GM18505 (cell line): ENCODE data around the gene EXOC6B.

Experiments
- ATAC-seq: cut with Tn5 transposase; IDR thresholded peaks from one replicate; pipeline ENCODE4 v1.9.1; 2021; ENCODE audit not compliant: unreplicated experiment
- POLR2A ChIP-seq: IDR thresholded peaks from 4 replicates; pipeline ENCODE4 v1.6.1; 2011; ENCODE audit warnings: borderline replicate concordance; ENCODE audit not compliant: insufficient read depth, insufficient read length; ENCODE audit errors: extremely low read depth

EXOC6B gene

GRCh38 chr2:72136331-72136730, 689.5 kb downstream of the EXOC6B start:
- no peak for TF ChIP-seq POLR2A
- no peak for ATAC-seq

GRCh38 chr2:72135921-72136320, 689.9 kb downstream of the EXOC6B start:
- no peak for TF ChIP-seq POLR2A
- no peak for ATAC-seq

- ATAC-seq: no peak
- TF ChIP-seq POLR2A: no peak
These were observed 690.6 kb downstream of the EXOC6B start for GRCh38 chr2:72134997-72135800.

- no peak for ATAC-seq
- no peak for TF ChIP-seq POLR2A
These were observed 691.3 kb downstream of the EXOC6B start for GRCh38 chr2:72134408-72134996.

- TF ChIP-seq POLR2A: no peak
- ATAC-seq: no peak
These were observed 692.0 kb downstream of the EXOC6B start for GRCh38 chr2:72133721-72134407.

GRCh38 chr2:72132981-72133720, 692.7 kb downstream of the EXOC6B start:
- no peak for TF ChIP-seq POLR2A
- ATAC-seq: no peak

GRCh38 chr2:72131916-72132841, 693.7 kb downstream of the EXOC6B start:
- no peak for TF ChIP-seq POLR2A
- ATAC-seq: no peak

- no peak for ATAC-seq
- no peak for TF ChIP-seq POLR2A
These were observed 694.4 kb downstream of the EXOC6B start for GRCh38 chr2:72131371-72131891.

GRCh38 chr2:72130659-72131360, 695.0 kb downstream of the EXOC6B start:
- no peak for ATAC-seq
- TF ChIP-seq POLR2A: no peak

- no peak for ATAC-seq
- TF ChIP-seq POLR2A: no peak
These were observed 696.0 kb downstream of the EXOC6B start for GRCh38 chr2:72129681-72130340.

GRCh38 chr2:72128843-72129227, 697.0 kb downstream of the EXOC6B start:
- ATAC-seq: no peak
- no peak for TF ChIP-seq POLR2A
